ENCODE measurements around the gene SLK. TPM values are rescaled to one million over a fixed set of nuclear protein-coding genes. Genes with fewer than 3 reads are reported as not detected.

SLK gene
- total and polyA plus RNA-seq, 4 donors, result 16.0 to 50.2 (median 33.3) TPM

DNA sequence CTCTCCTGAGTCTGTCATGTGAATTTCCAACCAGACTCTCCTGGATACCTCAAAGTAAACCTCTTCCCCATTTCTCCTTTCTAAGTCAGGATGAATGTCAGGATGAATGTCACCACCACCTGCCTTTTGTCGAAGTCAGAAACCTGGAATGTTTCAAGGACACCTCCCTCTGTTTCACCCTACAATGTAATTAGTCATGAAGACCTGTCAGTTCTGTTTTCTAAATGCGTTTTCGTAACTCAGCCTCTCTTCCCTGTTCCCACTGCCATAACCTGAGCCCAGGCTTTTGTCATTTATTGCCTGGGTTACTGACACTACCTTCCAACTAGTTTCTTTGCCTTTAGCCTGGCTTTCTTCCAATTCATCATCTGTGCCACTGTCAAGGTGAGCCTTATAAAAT is 43.4 kb upstream of the SLK start:
- H3K4me3 ChIP-seq (ENCODE audit: low read length in 2 of 2), result no peak overlapping the region

GRCh38 chr10:103925591-103925990 is 41.3 kb upstream of the SLK start:
- DNase-seq (no peak), ATAC-seq (ENCODE audit: low FRiP score) (no peak)
- Histone ChIP-seq H3K36me3 (ENCODE audit: control insufficient read depth in 1 of 2, insufficient read depth in 2 of 2, low read length in 1 of 2) (no peaks in the 10 kb centered on the region), H3K27me3 (ENCODE audit: control insufficient read depth in 1 of 2, insufficient read depth in 2 of 2, low read length in 1 of 2) (no peaks in the 10 kb centered on the region), H3K4me1 (ENCODE audit: control insufficient read depth in 1 of 2, insufficient read depth in 2 of 2, low read length in 2 of 2) (no peaks in the 10 kb centered on the region), H3K27ac (ENCODE audit: low read depth in 1 of 2, low read length in 2 of 2) (no peak overlapping the region), H3K9me3 (ENCODE audit: control insufficient read depth, low read length) (no peaks in the 10 kb centered on the region), H3K4me3 (ENCODE audit: low read length in 2 of 2) (no peak overlapping the region)
- intact Hi-C loops (cut with DNase I), result no loop called here
- WGBS, 2 donors, result 100% methylated on average over 1 of the region's 1 CpG

More for the DNA sequence above, 43.4 kb upstream of the SLK start:
- intact Hi-C loops (cut with DNase I), result no loop called here
- WGBS, 2 donors, result 59 to 80% methylated on average over 3 of the region's 3 CpGs
- H3K27me3 ChIP-seq (ENCODE audit: control insufficient read depth in 1 of 2, insufficient read depth in 2 of 2, low read length in 1 of 2), result no peaks in the 10 kb centered on the region
- ATAC-seq (ENCODE audit: low FRiP score), result no peak
- DNase-seq, result no peak
- no peaks in the 10 kb centered on the region for H3K4me1 ChIP-seq (ENCODE audit: control insufficient read depth in 1 of 2, insufficient read depth in 2 of 2, low read length in 2 of 2)
- H3K36me3 ChIP-seq (ENCODE audit: control insufficient read depth in 1 of 2, insufficient read depth in 2 of 2, low read length in 1 of 2), result no peaks in the 10 kb centered on the region
- H3K27ac ChIP-seq (ENCODE audit: low read depth in 1 of 2, low read length in 2 of 2), result no peak overlapping the region
- no peaks in the 10 kb centered on the region for H3K9me3 ChIP-seq (ENCODE audit: control insufficient read depth, low read length)

GRCh38 chr10:103926722-103927319 is 40.1 kb upstream of the SLK start:
- ATAC-seq (ENCODE audit: low FRiP score), result no peak
- Histone ChIP-seq H3K9me3 (ENCODE audit: control insufficient read depth, low read length) (no peaks in the 10 kb centered on the region), H3K27me3 (ENCODE audit: control insufficient read depth in 1 of 2, insufficient read depth in 2 of 2, low read length in 1 of 2) (no peaks in the 10 kb centered on the region), H3K4me1 (ENCODE audit: control insufficient read depth in 1 of 2, insufficient read depth in 2 of 2, low read length in 2 of 2) (no peaks in the 10 kb centered on the region), H3K36me3 (ENCODE audit: control insufficient read depth in 1 of 2, insufficient read depth in 2 of 2, low read length in 1 of 2) (no peaks in the 10 kb centered on the region), H3K27ac (ENCODE audit: low read depth in 1 of 2, low read length in 2 of 2) (no peak overlapping the region), H3K4me3 (ENCODE audit: low read length in 2 of 2) (no peak overlapping the region)
- no peak for DNase-seq
- intact Hi-C loops (cut with DNase I), result no loop called here
- 72 to 77% methylated on average over 2 of the region's 2 CpGs for WGBS, 2 donors

GRCh38 chr10:103928784-103929183 is 38.2 kb upstream of the SLK start:
- 93 to 95% methylated on average over 6 of the region's 6 CpGs for WGBS, 2 donors
- H3K36me3 ChIP-seq (ENCODE audit: control insufficient read depth in 1 of 2, insufficient read depth in 2 of 2, low read length in 1 of 2), result no peaks in the 10 kb centered on the region

DNA sequence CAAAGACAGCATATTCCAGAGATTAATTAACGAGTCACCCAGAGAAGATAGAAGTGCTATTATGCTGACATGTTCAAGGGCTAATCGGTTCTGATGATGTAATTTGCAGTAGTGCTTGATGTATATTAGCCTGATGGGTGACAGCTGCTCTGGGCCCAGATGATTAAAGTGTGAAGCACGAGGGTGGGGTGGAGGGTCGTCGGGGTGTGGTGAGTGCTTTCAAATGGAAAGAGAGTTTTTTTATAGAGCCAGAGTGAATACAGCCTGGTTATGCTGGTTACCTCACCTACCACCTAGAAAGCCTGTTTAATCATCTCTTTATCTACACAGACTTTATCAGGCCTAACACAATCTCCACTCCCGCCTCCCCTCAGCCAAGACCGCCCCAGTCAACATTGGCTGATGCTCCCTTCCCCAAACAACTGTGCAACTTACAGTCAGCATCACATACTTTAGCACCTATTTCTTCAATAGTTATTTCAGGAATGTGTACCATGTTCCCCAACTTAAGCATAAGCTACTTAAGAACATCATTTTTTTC is 37.5 kb upstream of the SLK start:
- intact Hi-C loops (cut with DNase I), result no loop called here
- no peaks in the 10 kb centered on the region for H3K36me3 ChIP-seq (ENCODE audit: control insufficient read depth in 1 of 2, insufficient read depth in 2 of 2, low read length in 1 of 2)
- H3K27ac ChIP-seq (ENCODE audit: low read depth in 1 of 2, low read length in 2 of 2), result no peak overlapping the region
- H3K27me3 ChIP-seq (ENCODE audit: control insufficient read depth in 1 of 2, insufficient read depth in 2 of 2, low read length in 1 of 2), result no peaks in the 10 kb centered on the region
- H3K4me1 ChIP-seq (ENCODE audit: control insufficient read depth in 1 of 2, insufficient read depth in 2 of 2, low read length in 2 of 2), result no peaks in the 10 kb centered on the region
- DNase-seq (no peak), ATAC-seq (ENCODE audit: low FRiP score) (no peak)
- 58 to 62% methylated on average over 7 of the region's 7 CpGs for WGBS, 2 donors
- H3K4me3 ChIP-seq (ENCODE audit: low read length in 2 of 2), result no peak overlapping the region
- no peaks in the 10 kb centered on the region for H3K9me3 ChIP-seq (ENCODE audit: control insufficient read depth, low read length)

More at GRCh38 chr10:103928784-103929183, 38.2 kb upstream of the SLK start:
- Histone ChIP-seq H3K4me1 (ENCODE audit: control insufficient read depth in 1 of 2, insufficient read depth in 2 of 2, low read length in 2 of 2) (no peaks in the 10 kb centered on the region), H3K4me3 (ENCODE audit: low read length in 2 of 2) (no peak overlapping the region), H3K9me3 (ENCODE audit: control insufficient read depth, low read length) (no peaks in the 10 kb centered on the region), H3K27ac (ENCODE audit: low read depth in 1 of 2, low read length in 2 of 2) (no peak overlapping the region), H3K27me3 (ENCODE audit: control insufficient read depth in 1 of 2, insufficient read depth in 2 of 2, low read length in 1 of 2) (no peaks in the 10 kb centered on the region)
- intact Hi-C loops (cut with DNase I), result no loop called here
- ATAC-seq (ENCODE audit: low FRiP score) (no peak), DNase-seq (no peak)

- Histone ChIP-seq H3K27me3 (ENCODE audit: control insufficient read depth in 1 of 2, insufficient read depth in 2 of 2, low read length in 1 of 2) (no peaks in the 10 kb centered on the region), H3K27ac (ENCODE audit: low read depth in 1 of 2, low read length in 2 of 2) (no peak overlapping the region), H3K4me3 (ENCODE audit: low read length in 2 of 2) (no peak overlapping the region), H3K4me1 (ENCODE audit: control insufficient read depth in 1 of 2, insufficient read depth in 2 of 2, low read length in 2 of 2) (no peaks in the 10 kb centered on the region), H3K9me3 (ENCODE audit: control insufficient read depth, low read length) (no peaks in the 10 kb centered on the region), H3K36me3 (ENCODE audit: control insufficient read depth in 1 of 2, insufficient read depth in 2 of 2, low read length in 1 of 2) (no peaks in the 10 kb centered on the region)
- 94% methylated on average over 1 of the region's 1 CpG for WGBS, 2 donors
- intact Hi-C loops (cut with DNase I), result no loop called here
- DNase-seq (no peak), ATAC-seq (ENCODE audit: low FRiP score) (no peak)
Measured at GRCh38 chr10:103930449-103930848, 36.5 kb upstream of the SLK start.

DNA sequence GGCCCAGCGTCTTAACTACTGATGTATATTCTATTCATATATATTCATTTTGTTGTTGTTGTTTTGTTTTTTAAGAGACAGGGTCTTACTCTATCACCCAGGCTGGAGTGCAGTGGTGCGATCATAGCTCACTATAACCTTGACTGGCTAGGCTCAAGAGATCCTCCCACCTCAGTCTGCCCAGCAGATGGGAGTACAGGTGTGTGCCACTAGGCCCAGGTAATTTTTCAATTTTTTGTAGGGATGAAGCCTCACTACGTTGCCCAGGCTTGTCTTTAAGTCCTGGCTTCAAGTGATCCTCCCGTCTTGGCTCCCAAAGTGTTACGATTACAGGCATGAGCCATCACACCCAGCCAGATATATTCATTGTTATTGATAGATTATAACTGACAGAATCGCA is 36.1 kb upstream of the SLK start:
- Histone ChIP-seq H3K9me3 (ENCODE audit: control insufficient read depth, low read length) (no peaks in the 10 kb centered on the region), H3K27ac (ENCODE audit: low read depth in 1 of 2, low read length in 2 of 2) (no peak overlapping the region), H3K4me3 (ENCODE audit: low read length in 2 of 2) (no peak overlapping the region), H3K4me1 (ENCODE audit: control insufficient read depth in 1 of 2, insufficient read depth in 2 of 2, low read length in 2 of 2) (no peaks in the 10 kb centered on the region), H3K27me3 (ENCODE audit: control insufficient read depth in 1 of 2, insufficient read depth in 2 of 2, low read length in 1 of 2) (no peaks in the 10 kb centered on the region), H3K36me3 (ENCODE audit: control insufficient read depth in 1 of 2, insufficient read depth in 2 of 2, low read length in 1 of 2) (no peaks in the 10 kb centered on the region)
- 92 to 96% methylated on average over 6 of the region's 6 CpGs for WGBS, 2 donors
- ATAC-seq (ENCODE audit: low FRiP score), result no peak
- DNase-seq, result no peak
- intact Hi-C loops (cut with DNase I), result no loop called here

DNA sequence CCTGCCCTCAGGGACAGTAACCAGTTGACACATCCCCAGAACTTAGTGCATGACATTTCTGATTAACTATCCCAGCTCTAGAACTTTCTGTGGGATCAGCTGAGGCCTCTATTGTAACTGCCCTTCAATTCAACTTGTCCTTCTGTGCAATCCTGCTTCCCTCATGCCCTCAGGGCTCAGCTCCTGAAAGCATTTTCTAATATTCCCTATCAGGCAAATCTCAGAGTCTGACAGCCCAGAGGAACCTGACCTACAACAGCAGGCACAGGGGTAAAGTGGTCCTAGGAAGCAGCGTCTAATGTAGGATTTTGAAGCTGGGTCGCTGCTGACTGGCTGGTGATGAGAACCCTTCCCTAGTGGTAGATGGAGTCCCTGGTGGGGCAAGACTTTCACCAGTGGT is 35.3 kb upstream of the SLK start:
- Histone ChIP-seq H3K4me3 (ENCODE audit: low read length in 2 of 2) (no peak overlapping the region), H3K36me3 (ENCODE audit: control insufficient read depth in 1 of 2, insufficient read depth in 2 of 2, low read length in 1 of 2) (no peaks in the 10 kb centered on the region), H3K9me3 (ENCODE audit: control insufficient read depth, low read length) (no peaks in the 10 kb centered on the region), H3K27ac (ENCODE audit: low read depth in 1 of 2, low read length in 2 of 2) (no peak overlapping the region), H3K4me1 (ENCODE audit: control insufficient read depth in 1 of 2, insufficient read depth in 2 of 2, low read length in 2 of 2) (no peaks in the 10 kb centered on the region), H3K27me3 (ENCODE audit: control insufficient read depth in 1 of 2, insufficient read depth in 2 of 2, low read length in 1 of 2) (no peaks in the 10 kb centered on the region)
- ATAC-seq (ENCODE audit: low FRiP score) (no peak), DNase-seq (no peak)
- intact Hi-C loops (cut with DNase I), result no loop called here
- 94 to 100% methylated on average over 2 of the region's 2 CpGs for WGBS, 2 donors

DNA sequence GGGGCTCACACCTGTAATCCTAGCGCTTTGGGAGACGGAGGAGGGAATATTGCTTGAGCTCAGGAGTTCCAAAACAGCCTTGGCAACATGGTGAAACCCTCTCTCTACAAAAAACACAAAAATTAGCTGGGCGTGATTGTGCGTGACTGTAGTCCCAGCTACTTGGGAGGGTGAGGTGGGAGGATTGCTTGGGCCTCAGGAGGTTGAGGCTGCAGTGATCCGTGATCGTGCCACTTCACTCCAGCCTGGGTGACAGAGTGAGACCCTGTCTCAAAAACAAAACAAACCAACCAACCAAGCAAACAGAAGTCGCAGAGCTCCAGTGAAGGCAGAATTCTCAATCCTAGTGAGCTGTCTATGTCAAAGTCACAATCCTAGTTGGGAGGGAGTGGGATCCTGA is 34.7 kb upstream of the SLK start:
- 94% methylated on average over 7 of the region's 7 CpGs for WGBS, 2 donors

More for the DNA sequence above, 34.7 kb upstream of the SLK start:
- intact Hi-C loops (cut with DNase I), result no loop called here
- H3K27ac ChIP-seq (ENCODE audit: low read depth in 1 of 2, low read length in 2 of 2), result no peak overlapping the region
- no peaks in the 10 kb centered on the region for H3K9me3 ChIP-seq (ENCODE audit: control insufficient read depth, low read length)
- no peak for ATAC-seq (ENCODE audit: low FRiP score)
- H3K27me3 ChIP-seq (ENCODE audit: control insufficient read depth in 1 of 2, insufficient read depth in 2 of 2, low read length in 1 of 2), result no peaks in the 10 kb centered on the region
- no peaks in the 10 kb centered on the region for H3K4me1 ChIP-seq (ENCODE audit: control insufficient read depth in 1 of 2, insufficient read depth in 2 of 2, low read length in 2 of 2)
- no peak overlapping the region for H3K4me3 ChIP-seq (ENCODE audit: low read length in 2 of 2)
- no peak for DNase-seq
- H3K36me3 ChIP-seq (ENCODE audit: control insufficient read depth in 1 of 2, insufficient read depth in 2 of 2, low read length in 1 of 2), result no peaks in the 10 kb centered on the region

All from aorta (tissue), 5 donors.